PC-9 (cell line): Measurements from ENCODE around the gene NHSL1. TPM values are rescaled to one million over a fixed set of nuclear protein-coding genes. Genes with fewer than 3 reads are reported as not detected.

Source experiments
- BruUV-seq: library from RNA; stranded (reverse); fragments of 400-500 nt; replicated peaks from 2 replicates; lab custom pipeline; 2021; lab: Mats Ljungman, UMichigan
- CTCF ChIA-PET: fragments of 300-600 bp; sonication (Branson Sonifier 250); formaldehyde crosslinking; loops from one replicate; lab custom pipeline; 2022; ENCODE audit warnings: antibody characterized with exemption; lab: Charles Lee
- POLR2A ChIA-PET: fragments of 300-600 bp; sonication (Branson Sonifier 250); formaldehyde crosslinking; loops from one replicate; lab custom pipeline; 2022; ENCODE audit warnings: antibody characterized with exemption; ENCODE audit not compliant: unreplicated experiment; lab: Charles Lee
- DNase-seq, 2 experiments: peaks; one replicate each; pipeline versions ENCODE4 v3.0.0 to v3.0.0-alpha.2; 2015 to 2022; ENCODE audit warnings: mixed read lengths in 1 of 2
- H2AFZ ChIP-seq: fragments of 200-600 bp; sonication (generic); 2 replicates; pipeline ENCODE4 v1.8.1; 2017; ENCODE audit warnings: antibody characterized with exemption
- H3F3A ChIP-seq: fragments of 200-600 bp; sonication (generic); 2 replicates; pipeline ENCODE4 v1.8.1; 2017; ENCODE audit warnings: antibody characterized with exemption, mild to moderate bottlenecking, low read depth; ENCODE audit not compliant: insufficient read depth
- H3K27ac ChIP-seq: fragments of 200-600 bp; sonication (generic); 2 replicates; pipeline ENCODE4 v1.6.1; 2016; ENCODE audit warnings: mixed run types
- H3K27me3 ChIP-seq: fragments of 200-600 bp; sonication (generic); 2 replicates; pipeline ENCODE4 v1.6.1; 2016; ENCODE audit warnings: low read depth, mixed run types; ENCODE audit not compliant: insufficient read depth
- H3K36me3 ChIP-seq: fragments of 200-600 bp; sonication (generic); 2 replicates; pipeline ENCODE4 v1.6.1; 2016; ENCODE audit warnings: low read depth, mixed run types
- H3K4me1 ChIP-seq: fragments of 200-600 bp; sonication (generic); replicated peaks from 2 replicates; pipeline ENCODE4 v1.6.1; 2016; ENCODE audit warnings: mixed run types; ENCODE audit not compliant: insufficient read depth
- H3K4me2 ChIP-seq: fragments of 200-600 bp; sonication (generic); 2 replicates; pipeline ENCODE4 v1.6.1; 2017; ENCODE audit warnings: mixed run types
- H3K4me3 ChIP-seq: fragments of 200-600 bp; sonication (generic); 2 replicates; pipeline ENCODE4 v1.6.1; 2016; ENCODE audit warnings: mixed run types
- H3K79me2 ChIP-seq: fragments of 200-600 bp; sonication (generic); 2 replicates; pipeline ENCODE4 v1.6.1; 2017; ENCODE audit warnings: low read depth, mixed run types
- H3K9me2 ChIP-seq: fragments of 200-600 bp; sonication (generic); 2 replicates; pipeline ENCODE4 v1.8.1; 2017; ENCODE audit warnings: mild to moderate bottlenecking; ENCODE audit not compliant: insufficient read depth
- H3K9me3 ChIP-seq: fragments of 200-600 bp; sonication (generic); 2 replicates; pipeline ENCODE4 v1.8.1; 2016; ENCODE audit warnings: low read depth; ENCODE audit not compliant: insufficient read depth
- H4K20me1 ChIP-seq: fragments of 200-600 bp; sonication (generic); 2 replicates; pipeline ENCODE4 v1.8.1; 2017; ENCODE audit not compliant: insufficient read depth
- CTCF ChIP-seq: fragments of 200-600 bp; sonication (generic); conservative IDR thresholded peaks from 2 replicates; pipeline ENCODE4 v1.6.1; 2017; ENCODE audit warnings: mixed run types, antibody characterized with exemption, mild to moderate bottlenecking, moderate library complexity
- EZH2 ChIP-seq: fragments of 200-600 bp; sonication (generic); IDR thresholded peaks from 2 replicates; pipeline ENCODE4 v1.8.0; 2017; ENCODE audit warnings: antibody characterized with exemption, low read depth
- intact Hi-C: fragments of 100-400 bp; cut with micrococcal nuclease; formaldehyde crosslinking; loops from one replicate; pipeline ENCODE4 v1.10.0; 2022; ENCODE audit not compliant: unreplicated experiment
- total RNA-seq: library from RNA; stranded (reverse); gene quantifications from 2 replicates; pipeline ENCODE4 v1.2.3, GENCODE V29; 2021

NHSL1 gene
- total RNA-seq, 1 experiment from 2014 or later = 17.5 TPM

DNA sequence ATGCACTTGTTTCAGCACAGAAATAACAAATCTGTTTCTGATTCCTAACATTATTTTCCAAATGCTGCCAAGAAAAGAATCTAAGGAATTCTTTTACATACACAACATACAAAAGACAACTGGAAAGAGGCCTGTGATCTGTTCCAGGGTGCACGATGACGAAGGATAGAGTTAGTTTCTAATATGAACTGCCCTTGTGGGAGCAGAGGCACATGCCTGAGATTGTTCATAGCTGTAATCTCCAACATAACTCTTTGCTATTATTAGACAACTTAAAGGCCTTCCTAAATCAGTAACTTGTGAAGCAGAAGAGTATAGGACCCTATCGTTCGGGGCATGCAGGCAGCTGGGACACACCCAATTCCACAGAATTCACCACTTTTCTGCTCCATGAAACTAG, 41.2 kb upstream of the NHSL1 start:
- POLR2A ChIA-PET = no interaction called here
- H3K4me3 ChIP-seq = no peak overlapping the region
- no peak overlapping the region for H3K4me2 ChIP-seq
- peaks cover 47% of the 10 kb centered on the region for H3K79me2 ChIP-seq
- H4K20me1 ChIP-seq = no peaks in the 10 kb centered on the region; the same call in 1 of the 2 replicates
- no peaks in the 10 kb centered on the region for H3K9me2 ChIP-seq
- no peak for TF ChIP-seq EZH2
- no peak for TF ChIP-seq CTCF
- H3K36me3 ChIP-seq = no peaks in the 10 kb centered on the region
- H3K27ac ChIP-seq = no peak overlapping the region
- no peak for DNase-seq
- no peaks in the 10 kb centered on the region for H3K27me3 ChIP-seq
- no peaks in the 10 kb centered on the region for H3K9me3 ChIP-seq
- no peaks in the 10 kb centered on the region for H3F3A ChIP-seq
- no TSS peak for BruUV-seq
- CTCF ChIA-PET = no interaction called here
- no peaks in the 10 kb centered on the region; the same call in 1 of the 2 replicates for H3K4me1 ChIP-seq
- no peak overlapping the region for H2AFZ ChIP-seq
- intact Hi-C loops = no loop called here

GRCh38 chr6:138539876-138540275, 40.6 kb upstream of the NHSL1 start:
- Histone ChIP-seq H3K27me3 (no peaks in the 10 kb centered on the region), H3K27ac (no peak overlapping the region), H3K36me3 (no peaks in the 10 kb centered on the region), H3K9me2 (no peaks in the 10 kb centered on the region), H3F3A (no peaks in the 10 kb centered on the region), H3K4me2 (no peak overlapping the region), H3K9me3 (no peaks in the 10 kb centered on the region), H4K20me1 (no peaks in the 10 kb centered on the region; the same call in 1 of the 2 replicates), H3K4me3 (no peak overlapping the region), H2AFZ (no peak overlapping the region), H3K4me1 (no peaks in the 10 kb centered on the region; the same call in 1 of the 2 replicates), H3K79me2 (peaks cover 42% of the 10 kb centered on the region)
- TF ChIP-seq CTCF (no peak), EZH2 (no peak)
- POLR2A ChIA-PET = no interaction called here
- DNase-seq = no peak
- no TSS peak for BruUV-seq
- CTCF ChIA-PET = no interaction called here
- intact Hi-C loops = no loop called here

DNA sequence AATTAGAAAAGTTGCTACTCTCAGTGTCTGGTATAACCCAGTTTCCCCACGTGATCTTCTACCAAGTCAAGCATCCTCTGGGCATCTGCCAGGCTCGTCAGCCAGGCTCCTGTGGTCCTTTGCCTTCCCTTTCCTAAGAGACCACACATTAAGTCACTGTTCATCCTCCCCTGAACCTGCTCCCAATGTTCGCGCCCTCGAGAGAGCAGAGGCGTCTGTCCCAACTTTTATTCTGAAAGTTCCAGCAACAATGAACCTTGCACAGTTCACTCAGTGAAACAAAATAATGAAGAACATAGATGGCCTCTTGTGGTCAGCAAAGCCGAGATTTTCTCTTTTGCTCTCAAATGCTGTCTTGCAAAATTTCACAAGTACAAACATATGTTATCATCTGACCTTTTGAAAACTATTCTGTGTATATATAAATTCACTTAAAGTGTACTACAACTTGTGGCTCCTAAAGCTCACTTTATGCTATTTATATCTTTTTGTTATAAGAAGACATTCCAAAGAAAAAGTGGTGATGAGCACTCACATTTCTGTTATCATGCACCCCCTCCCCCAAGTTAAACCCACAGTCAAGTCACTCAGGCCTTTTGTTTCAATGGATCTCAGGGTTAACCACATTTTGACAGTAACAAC, 39.2 kb upstream of the NHSL1 start:
- BruUV-seq = no TSS peak
- Histone ChIP-seq H3K4me3 (no peak overlapping the region), H3K36me3 (no peaks in the 10 kb centered on the region), H3K9me2 (no peaks in the 10 kb centered on the region), H4K20me1 (no peaks in the 10 kb centered on the region; the same call in 1 of the 2 replicates), H3K27me3 (no peaks in the 10 kb centered on the region), H3K4me1 (no peaks in the 10 kb centered on the region; the same call in 1 of the 2 replicates), H3K79me2 (peaks cover 36% of the 10 kb centered on the region), H3K9me3 (no peaks in the 10 kb centered on the region), H3K4me2 (no peak overlapping the region), H2AFZ (no peak overlapping the region), H3F3A (no peaks in the 10 kb centered on the region), H3K27ac (no peak overlapping the region)
- intact Hi-C loops = no loop called here
- ChIA-PET POLR2A (no interaction called here), CTCF (no interaction called here)
- no peak for TF ChIP-seq EZH2
- no peak for TF ChIP-seq CTCF
- peak in 1 of 2 experiments; percentile 15 for DNase-seq
